Measurements from ENCODE around the gene OXNAD1.

OXNAD1 gene

GRCh38 chr3:16264708-16265454, at the start of gene OXNAD1, which contains the start of gene DPH3:
Gene OXNAD1 (plus strand): TSS chr3:16265212. CDS start chr3:16270953, 5,741 bp downstream.
Gene DPH3 (minus strand): TSS chr3:16264943. CDS start chr3:16264876, 67 bp downstream.
- peak; percentile 99 for DNase-seq (ENCODE audit: low read depth in 2 of 2, low spot score in 1 of 2)

GRCh38 chr3:16216373-16216935, 48.6 kb upstream of the OXNAD1 start:
- no peak for DNase-seq (ENCODE audit: low read depth in 2 of 2, low spot score in 1 of 2)

- DNase-seq (ENCODE audit: low read depth in 2 of 2, low spot score in 1 of 2): no peak
Observed at GRCh38 chr3:16219777-16220176, 45.2 kb upstream of the OXNAD1 start.

GRCh38 chr3:16221990-16222389, 43.0 kb upstream of the OXNAD1 start:
- DNase-seq (ENCODE audit: low read depth in 2 of 2, low spot score in 1 of 2): no peak

GRCh38 chr3:16222547-16222946, 42.5 kb upstream of the OXNAD1 start:
- no peak for DNase-seq (ENCODE audit: low read depth in 2 of 2, low spot score in 1 of 2)

- DNase-seq (ENCODE audit: low read depth in 2 of 2, low spot score in 1 of 2): no peak
Observed at GRCh38 chr3:16224325-16224724, 40.7 kb upstream of the OXNAD1 start.

GRCh38 chr3:16227566-16227965, 37.4 kb upstream of the OXNAD1 start:
- DNase-seq (ENCODE audit: low read depth in 2 of 2, low spot score in 1 of 2): no peak

- DNase-seq (ENCODE audit: low read depth in 2 of 2, low spot score in 1 of 2): no peak
Observed at GRCh38 chr3:16229681-16230080, 35.3 kb upstream of the OXNAD1 start.

GRCh38 chr3:16231983-16232382, 33.0 kb upstream of the OXNAD1 start:
- no peak for DNase-seq (ENCODE audit: low read depth in 2 of 2, low spot score in 1 of 2)

GRCh38 chr3:16233806-16234205, 31.2 kb upstream of the OXNAD1 start:
- DNase-seq (ENCODE audit: low read depth in 2 of 2, low spot score in 1 of 2): no peak

- no peak for DNase-seq (ENCODE audit: low read depth in 2 of 2, low spot score in 1 of 2)
Observed at GRCh38 chr3:16234281-16234680, 30.7 kb upstream of the OXNAD1 start.

GRCh38 chr3:16236030-16236639, 28.9 kb upstream of the OXNAD1 start:
- no peak for DNase-seq (ENCODE audit: low read depth in 2 of 2, low spot score in 1 of 2)

GRCh38 chr3:16236856-16237393, 28.1 kb upstream of the OXNAD1 start:
- DNase-seq (ENCODE audit: low read depth in 2 of 2, low spot score in 1 of 2): no peak

GRCh38 chr3:16239086-16239770, 25.8 kb upstream of the OXNAD1 start:
- no peak for DNase-seq (ENCODE audit: low read depth in 2 of 2, low spot score in 1 of 2)

- DNase-seq (ENCODE audit: low read depth in 2 of 2, low spot score in 1 of 2): no peak
Observed at GRCh38 chr3:16239780-16240179, 25.2 kb upstream of the OXNAD1 start.

GRCh38 chr3:16240229-16241023, 24.6 kb upstream of the OXNAD1 start:
- no peak for DNase-seq (ENCODE audit: low read depth in 2 of 2, low spot score in 1 of 2)

GRCh38 chr3:16241225-16241624, 23.8 kb upstream of the OXNAD1 start:
- DNase-seq (ENCODE audit: low read depth in 2 of 2, low spot score in 1 of 2): no peak

- DNase-seq (ENCODE audit: low read depth in 2 of 2, low spot score in 1 of 2): no peak
Observed at GRCh38 chr3:16242177-16242576, 22.8 kb upstream of the OXNAD1 start.

- DNase-seq (ENCODE audit: low read depth in 2 of 2, low spot score in 1 of 2): no peak
Observed at GRCh38 chr3:16243706-16244490, 21.1 kb upstream of the OXNAD1 start.

GRCh38 chr3:16245609-16246008, 19.4 kb upstream of the OXNAD1 start:
- no peak for DNase-seq (ENCODE audit: low read depth in 2 of 2, low spot score in 1 of 2)

Measured in stimulated activated CD8-positive, alpha-beta memory T cell treated with anti-CD3 and anti-CD28 coated beads, Interleukin-4, amount 100 ng/mL, for 4 hours (primary cell).